HT1080 (cell line): ENCODE measurements around the gene ASB3. TPM values are rescaled to one million over a fixed set of nuclear protein-coding genes. Genes with fewer than 3 reads are reported as not detected.
"Not testable (repeated sequence)": the region's sequence is repeated elsewhere in the genome, so short reads cannot be mapped to it uniquely, and the experiment has no call there.

Experiments
- DNase-seq: peaks from one replicate; pipeline ENCODE4 v3.0.0-alpha.2; 2015; ENCODE audit warnings: low read depth
- total RNA-seq: library from RNA; depleted of rRNA; stranded (reverse); fragments of >200 nt; shearing (Covaris generic); gene quantifications from 2 replicates; pipeline ENCODE4 v1.2.3, GENCODE V29; 2014

Gene ASB3
- total RNA-seq, 1 experiment from 2014 or later, result 16.4 TPM

DNA sequence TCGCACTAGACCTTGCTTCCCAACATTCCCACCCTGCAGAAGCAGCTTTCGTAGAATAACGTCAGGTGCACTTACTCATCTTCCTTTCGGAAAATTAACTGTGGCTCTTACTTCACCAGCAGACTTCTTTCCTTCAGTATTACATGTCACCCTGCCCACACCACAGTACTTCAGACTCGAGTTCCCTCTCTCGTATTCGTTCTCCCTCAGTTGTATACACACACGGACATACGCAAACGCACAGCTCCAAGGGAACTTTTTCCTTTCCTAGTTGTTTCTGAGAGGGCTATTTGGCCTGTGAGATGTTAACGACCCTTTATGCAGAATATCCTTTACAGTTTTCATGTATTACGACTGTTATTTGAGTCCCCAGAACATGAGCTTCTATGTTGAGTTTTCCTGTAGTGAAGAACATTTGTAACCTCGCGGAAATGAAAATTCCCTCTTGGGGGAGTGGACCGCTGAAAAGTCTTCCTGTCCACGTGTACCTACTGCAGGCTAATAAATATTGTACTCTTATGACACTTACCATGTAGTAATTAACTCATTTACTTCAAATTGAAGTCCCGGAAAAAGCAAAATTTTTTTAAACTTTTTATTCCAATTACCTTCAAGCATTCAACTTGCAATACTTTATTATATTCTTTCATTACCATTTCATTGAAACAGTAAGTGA, 999 bp upstream of the ASB3 start:
- peak; percentile 21 for DNase-seq

- no peak for DNase-seq
Measured at GRCh38 chr2:53786352-53786704, 425 bp downstream of the ASB3 start.

GRCh38 chr2:53785366-53785765, 1.4 kb downstream of the ASB3 start:
- DNase-seq, result no peak

DNA sequence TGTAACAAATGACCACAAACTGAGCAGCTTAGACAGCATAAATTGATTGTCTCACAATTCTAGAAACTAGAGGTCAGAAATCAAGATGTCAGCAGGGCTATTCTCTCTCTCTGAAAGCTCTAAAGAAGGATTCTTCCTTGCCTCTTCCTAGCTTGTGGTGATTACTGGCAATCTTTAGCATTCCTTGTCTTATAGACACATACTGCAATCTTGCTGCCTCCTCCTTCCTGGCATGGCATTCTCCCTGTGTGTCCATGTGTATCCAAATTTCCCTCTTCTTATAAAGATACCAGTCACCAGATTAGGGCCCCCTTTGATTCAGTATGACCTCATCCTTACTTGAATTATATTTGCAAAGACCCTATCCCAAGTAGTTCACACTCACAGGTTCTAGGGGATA, 2.3 kb downstream of the ASB3 start:
- DNase-seq, result no peak

DNA sequence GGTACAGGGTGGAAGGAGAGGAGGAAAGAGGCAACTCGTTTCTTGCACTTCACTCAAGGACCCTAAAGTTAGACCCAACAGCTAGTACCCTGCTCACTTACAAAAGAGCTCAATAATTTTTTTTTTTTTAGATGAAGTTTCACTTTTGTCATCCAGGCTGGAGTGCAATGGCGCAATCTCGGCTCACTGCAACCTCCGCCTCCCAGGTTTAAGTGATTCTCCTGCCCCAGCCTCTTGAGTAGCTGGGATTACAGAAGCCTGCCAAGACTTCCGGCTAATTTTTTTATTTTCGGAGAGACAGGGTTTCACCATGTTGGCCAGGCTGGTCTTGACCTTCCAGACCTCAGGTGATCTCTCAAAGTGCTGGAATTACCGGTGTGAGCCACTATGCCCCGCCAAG, 4.1 kb downstream of the ASB3 start:
- DNase-seq, result no peak

- DNase-seq, result no peak
Measured at GRCh38 chr2:53780056-53780455, 6.7 kb downstream of the ASB3 start.

- DNase-seq, result no peak
Measured at GRCh38 chr2:53778536-53779162, 8.1 kb downstream of the ASB3 start.

- no peak for DNase-seq
Measured at GRCh38 chr2:53777134-53777533, 9.6 kb downstream of the ASB3 start.

DNA sequence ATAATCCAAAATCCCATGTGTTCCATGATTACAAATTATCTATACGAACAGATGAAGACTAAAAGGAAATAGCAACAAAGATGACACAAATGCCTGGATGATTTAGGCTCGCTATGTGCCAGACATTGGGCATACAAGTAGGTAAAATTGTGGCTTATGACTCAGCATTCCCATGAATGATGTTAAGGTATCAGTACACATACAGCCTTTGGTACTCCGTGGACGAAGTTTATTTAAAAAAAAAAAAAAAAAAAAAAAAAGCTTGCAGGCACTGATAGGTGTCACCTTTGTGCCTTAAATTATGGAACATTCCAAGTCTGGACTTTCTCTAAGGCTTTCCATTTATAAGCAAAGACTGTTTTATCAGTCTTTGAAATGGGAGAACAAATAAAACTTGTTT, 16.5 kb downstream of the ASB3 start:
- peak; percentile 42 for DNase-seq

DNA sequence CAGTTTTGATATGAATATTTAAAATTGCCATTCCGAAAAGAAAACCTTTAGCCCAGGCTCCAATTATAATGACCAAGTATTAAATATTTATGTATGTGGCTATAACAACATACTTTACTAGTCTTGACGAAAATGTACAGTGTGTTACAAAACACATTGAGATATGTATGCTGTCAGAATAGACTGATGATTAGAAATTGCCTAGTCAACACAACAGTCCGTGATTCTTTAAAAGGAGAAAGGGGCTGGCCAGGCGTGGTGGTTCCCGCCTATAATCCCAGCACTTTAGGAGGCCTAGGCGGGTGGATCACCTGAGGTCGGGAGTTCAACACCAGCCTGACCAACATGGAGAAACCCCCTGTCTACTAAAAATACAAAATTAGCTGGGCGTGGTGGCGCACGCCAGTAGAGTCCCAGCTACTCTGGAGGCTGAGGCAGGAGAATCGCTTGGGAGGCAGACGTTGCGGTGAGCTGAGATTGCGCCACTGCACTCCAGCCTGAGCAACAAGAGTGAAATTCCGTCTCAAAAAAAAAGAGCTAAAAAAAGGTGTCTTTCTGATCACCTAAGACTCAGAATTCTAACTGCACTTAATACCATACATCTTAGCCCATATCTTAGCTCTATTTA, 17.3 kb downstream of the ASB3 start:
- no peak for DNase-seq

DNA sequence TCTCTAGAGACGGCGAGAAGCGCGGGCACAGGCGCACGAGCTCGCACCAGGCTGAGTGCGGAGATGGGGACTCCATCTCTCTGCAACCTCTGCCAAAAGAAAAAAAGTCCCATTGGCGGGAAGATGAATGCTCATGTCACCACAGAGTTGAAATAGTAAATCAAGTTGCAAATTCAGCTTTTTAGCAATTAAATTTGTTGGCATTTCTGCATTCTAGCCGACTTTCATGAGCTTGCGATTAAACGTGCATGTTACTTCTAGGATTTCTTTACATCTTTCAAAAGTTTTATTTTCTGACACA, 18.6 kb downstream of the ASB3 start:
- peak; percentile 42 for DNase-seq

- DNase-seq, result peak; percentile 85
Measured at GRCh38 chr2:53767405-53768241, 19.1 kb downstream of the ASB3 start, which contains the start of gene CHAC2. CHAC2 (plus strand) TSS chr2:53767804; CDS start chr2:53767887, 83 bp downstream.

- DNase-seq, result no peak
Measured at GRCh38 chr2:53765767-53766166, 21.0 kb downstream of the ASB3 start.

DNA sequence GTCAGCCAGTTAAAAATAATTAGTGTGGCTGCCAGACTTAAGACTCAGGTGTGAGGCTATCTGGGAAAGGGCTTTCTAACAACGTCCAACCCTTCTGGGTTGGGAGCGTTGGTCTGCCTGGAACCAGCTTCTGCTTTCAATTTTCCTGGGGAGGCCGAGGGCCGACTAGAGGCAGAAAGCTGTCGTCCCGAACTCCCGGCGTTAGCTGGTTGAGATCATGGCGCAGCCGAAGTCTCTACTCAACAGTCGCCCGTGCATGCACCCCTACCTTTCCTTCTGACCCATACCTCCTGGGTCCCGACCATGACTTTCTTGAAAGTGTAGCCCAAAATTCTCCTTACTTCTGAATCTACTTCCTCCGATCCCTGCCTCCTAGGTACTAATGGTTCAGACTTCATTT, 29.5 kb downstream of the ASB3 start:
- not testable (repeated sequence) for DNase-seq

DNA sequence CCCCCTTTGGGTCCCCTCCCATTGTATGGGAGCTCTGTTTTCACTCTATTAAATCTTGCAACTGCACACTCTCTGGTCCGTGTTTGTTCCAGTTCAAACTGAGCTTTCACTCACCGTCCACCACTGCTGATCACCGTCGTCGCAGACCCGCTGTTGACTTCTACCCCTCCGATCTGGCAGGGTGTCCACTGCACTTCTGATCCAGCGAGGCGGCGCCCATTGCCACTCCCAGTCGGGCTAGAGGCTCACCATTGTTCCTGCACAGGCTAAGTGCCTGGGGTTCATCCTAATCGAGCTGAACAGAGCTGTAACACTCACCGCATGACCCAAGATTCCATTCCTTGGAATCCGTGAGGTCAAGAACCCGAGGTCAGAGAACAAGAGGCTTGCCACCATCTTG, 30.1 kb downstream of the ASB3 start:
- DNase-seq, result no peak

DNA sequence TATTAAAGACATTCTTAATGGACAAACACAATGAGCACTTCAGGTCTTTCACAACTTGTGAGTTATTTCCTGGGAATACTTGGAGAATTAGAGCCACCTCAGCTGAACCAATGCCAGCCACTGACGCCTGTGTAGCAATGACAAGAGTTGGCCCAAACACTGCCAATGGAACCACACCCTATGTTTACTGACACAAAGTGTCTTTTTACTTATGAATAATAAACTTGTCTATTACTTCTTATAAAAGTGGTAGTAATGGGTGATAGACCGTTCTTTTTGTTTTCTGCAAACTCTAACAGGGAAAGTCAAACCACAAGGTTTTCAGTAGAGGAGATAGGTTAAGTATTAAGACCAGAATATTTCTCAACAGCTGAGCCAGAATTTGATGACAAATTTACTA, 31.6 kb downstream of the ASB3 start:
- DNase-seq, result no peak

- DNase-seq, result no peak
Measured at GRCh38 chr2:53753041-53753440, 33.7 kb downstream of the ASB3 start.

DNA sequence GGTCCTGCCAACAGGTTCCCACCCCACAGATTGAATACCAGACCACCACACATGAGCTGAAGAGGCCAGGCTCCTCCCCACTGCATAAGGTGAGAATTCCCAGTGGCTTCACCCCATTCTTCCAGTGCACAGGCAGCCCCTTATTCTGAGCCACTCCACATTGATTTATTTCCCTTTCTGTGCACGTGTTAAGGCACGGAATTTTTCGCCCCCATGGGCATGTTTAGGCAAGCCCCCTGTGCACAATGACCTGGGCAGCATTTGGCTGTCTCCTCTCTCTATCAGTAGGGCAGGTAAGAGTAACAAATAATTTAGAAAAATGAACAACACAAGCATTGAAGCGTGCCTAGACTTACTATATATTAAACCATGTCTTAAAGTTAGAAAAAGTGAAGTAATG, 34.4 kb downstream of the ASB3 start:
- DNase-seq, result no peak

- DNase-seq, result peak; percentile 63
Measured at GRCh38 chr2:53751728-53752127, 35.0 kb downstream of the ASB3 start.

DNA sequence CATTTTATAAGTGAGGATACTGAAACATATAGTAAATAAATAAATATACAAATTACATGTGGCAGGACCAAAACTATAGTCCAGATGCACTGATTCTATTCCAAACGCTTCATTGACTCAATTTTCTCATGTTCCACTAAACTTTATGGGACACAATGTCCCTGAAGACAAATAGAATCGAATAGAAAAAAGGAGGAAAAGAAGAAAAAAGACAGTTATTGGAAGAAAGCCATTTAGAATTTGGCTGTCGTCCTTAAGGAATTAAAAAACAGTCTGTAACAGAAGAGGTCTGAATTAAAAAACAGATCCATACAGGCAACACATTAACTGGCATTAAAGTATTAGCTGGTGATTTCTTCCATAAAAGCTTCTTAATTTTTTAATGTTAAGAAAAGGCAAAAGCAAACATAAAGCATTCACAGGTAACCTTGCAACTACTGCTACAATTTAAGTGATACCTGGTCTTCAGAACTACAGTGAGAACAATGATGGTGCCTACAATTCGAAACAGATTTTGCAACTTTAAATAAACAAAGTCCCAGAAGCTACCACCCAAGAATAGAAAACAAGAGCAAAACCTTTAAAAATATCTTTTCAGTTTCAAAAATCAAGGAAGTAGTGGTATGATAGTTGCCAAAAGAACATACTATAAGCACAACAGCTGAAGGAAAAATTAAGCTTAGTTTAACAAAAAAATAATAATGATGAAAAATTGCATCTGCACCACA, 36.5 kb downstream of the ASB3 start:
- DNase-seq, result no peak

DNA sequence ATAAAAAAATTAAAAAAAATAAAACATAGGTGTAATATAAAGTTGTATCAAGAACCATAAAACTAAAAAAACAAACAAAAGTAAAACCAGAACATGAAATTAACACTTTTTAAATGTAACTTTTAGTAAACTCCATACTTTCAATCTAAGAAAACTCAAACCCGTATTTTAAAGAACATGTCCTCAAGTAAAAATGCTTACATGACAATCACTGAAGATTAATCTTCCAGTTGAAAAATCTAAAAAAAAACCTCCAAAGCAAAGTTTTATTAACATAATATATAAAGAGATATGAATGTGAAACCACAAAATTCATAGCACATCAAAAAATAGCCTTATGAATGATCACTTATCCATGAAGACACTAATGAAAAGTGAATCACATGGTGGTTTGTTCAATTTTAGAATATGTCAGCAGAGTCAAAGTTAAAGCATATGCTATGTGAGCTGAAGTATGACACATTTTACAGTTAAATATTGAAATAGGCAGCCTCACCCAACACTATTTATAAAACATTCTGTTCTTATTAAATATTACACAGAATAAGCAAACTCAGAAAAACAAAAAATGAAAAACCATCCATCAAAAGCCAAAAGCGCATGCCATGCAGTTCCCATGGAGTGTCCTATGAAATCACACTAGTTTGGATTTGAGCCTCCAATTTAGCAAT, 42.2 kb downstream of the ASB3 start:
- DNase-seq, result no peak
